IPS DF 6.9 (cell line): ENCODE measurements around the gene PPIL1.

Source experiments
- DNase-seq: peaks from one replicate; pipeline ENCODE4 v3.0.0-alpha.2; 2013; ENCODE audit warnings: low read depth, low spot score
- H3K27ac ChIP-seq: one replicate; pipeline ENCODE4 v1.5.1; 2013; ENCODE audit warnings: low read length, control low read depth
- H3K27me3 ChIP-seq: 2 replicates; pipeline ENCODE4 v1.6.1; 2013; ENCODE audit warnings: mild to moderate bottlenecking, low read length; ENCODE audit not compliant: control insufficient read depth, insufficient read depth
- H3K36me3 ChIP-seq: 2 replicates; pipeline ENCODE4 v1.6.1; 2013; ENCODE audit warnings: low read length; ENCODE audit not compliant: control insufficient read depth, insufficient read depth
- H3K4me1 ChIP-seq: 2 replicates; pipeline ENCODE4 v1.6.1; 2013; ENCODE audit warnings: low read length; ENCODE audit not compliant: control insufficient read depth, insufficient read depth
- H3K4me3 ChIP-seq: 2 replicates; pipeline ENCODE4 v1.5.1; 2013; ENCODE audit warnings: mild to moderate bottlenecking, low read length
- H3K9me3 ChIP-seq: 2 replicates; pipeline ENCODE4 v1.6.1; 2013; ENCODE audit warnings: low read length, inconsistent platforms; ENCODE audit not compliant: control insufficient read depth, insufficient read depth
- WGBS: extraction: QIAGEN DNeasy Blood & Tissue Kit; methylation state at CpG from one replicate; pipeline ENCODE4 v1.1.7; 2013; ENCODE audit warnings: mixed read lengths, missing lambda C conversion rate; ENCODE audit not compliant: insufficient read length, insufficient coverage; 5-methylcytosine and 5-hydroxymethylcytosine counted together

PPIL1 gene

GRCh38 chr6:36874443-36875249 is at the start of gene PPIL1:
TSS of gene PPIL1 (minus strand) at chr6:36874803. CDS start at chr6:36874772, 31 bp downstream.
- no peaks in the 10 kb centered on the region for H3K9me3 ChIP-seq
- no CpG with 5 or more reads among the region's 54 CpGs for WGBS
- no peaks in the 10 kb centered on the region for H3K36me3 ChIP-seq
- H3K27me3 ChIP-seq = no peaks in the 10 kb centered on the region
- H3K4me3 ChIP-seq = peak within 1 kb of the TSS; percentile 71; the same call in 1 of the 2 replicates
- no peak within 1 kb of the TSS for H3K27ac ChIP-seq
- peak; percentile 71 for DNase-seq
- H3K4me1 ChIP-seq = no peaks in the 10 kb centered on the region

- Histone ChIP-seq H3K4me3 (no peak overlapping the region), H3K27me3 (no peaks in the 10 kb centered on the region), H3K36me3 (peaks cover 2% of the 10 kb centered on the region; the same call in 1 of the 2 replicates), H3K27ac (no peak overlapping the region), H3K9me3 (peaks cover 1% of the 10 kb centered on the region; the same call in 1 of the 2 replicates), H3K4me1 (peaks cover 1% of the 10 kb centered on the region; the same call in 1 of the 2 replicates)
- no CpG with 5 or more reads among the region's 4 CpGs for WGBS
- no peak for DNase-seq
Observed at GRCh38 chr6:36924131-36924530, 49.5 kb upstream of the PPIL1 start.

GRCh38 chr6:36920546-36920945 is 45.9 kb upstream of the PPIL1 start:
- peaks cover 1% of the 10 kb centered on the region; the same call in 1 of the 2 replicates for H3K9me3 ChIP-seq
- no peak for DNase-seq
- H3K27ac ChIP-seq = no peak overlapping the region
- no CpG with 5 or more reads among the region's 5 CpGs for WGBS
- H3K27me3 ChIP-seq = no peaks in the 10 kb centered on the region
- no peak overlapping the region for H3K4me3 ChIP-seq
- peaks cover 2% of the 10 kb centered on the region; the same call in 1 of the 2 replicates for H3K36me3 ChIP-seq
- H3K4me1 ChIP-seq = no peaks in the 10 kb centered on the region

GRCh38 chr6:36920049-36920448 is 45.4 kb upstream of the PPIL1 start:
- DNase-seq = no peak
- WGBS = no CpG with 5 or more reads among the region's 4 CpGs
- Histone ChIP-seq H3K36me3 (peaks cover 2% of the 10 kb centered on the region; the same call in 1 of the 2 replicates), H3K4me3 (no peak overlapping the region), H3K27ac (no peak overlapping the region), H3K9me3 (peaks cover 1% of the 10 kb centered on the region; the same call in 1 of the 2 replicates), H3K4me1 (no peaks in the 10 kb centered on the region), H3K27me3 (no peaks in the 10 kb centered on the region)

GRCh38 chr6:36917541-36918193 is 43.1 kb upstream of the PPIL1 start:
- H3K36me3 ChIP-seq = no peaks in the 10 kb centered on the region
- H3K4me3 ChIP-seq = no peak overlapping the region
- no peak overlapping the region for H3K27ac ChIP-seq
- DNase-seq = no peak
- no peaks in the 10 kb centered on the region for H3K27me3 ChIP-seq
- WGBS = no CpG with 5 or more reads among the region's 10 CpGs
- H3K9me3 ChIP-seq = no peaks in the 10 kb centered on the region
- no peaks in the 10 kb centered on the region for H3K4me1 ChIP-seq

- no peaks in the 10 kb centered on the region for H3K9me3 ChIP-seq
- no peak for DNase-seq
- no peaks in the 10 kb centered on the region for H3K27me3 ChIP-seq
- H3K4me1 ChIP-seq = no peaks in the 10 kb centered on the region
- WGBS = no CpG with 5 or more reads among the region's 2 CpGs
- no peak overlapping the region for H3K27ac ChIP-seq
- no peaks in the 10 kb centered on the region for H3K36me3 ChIP-seq
- H3K4me3 ChIP-seq = no peak overlapping the region
Observed at GRCh38 chr6:36916126-36916525, 41.5 kb upstream of the PPIL1 start.

- no peak for DNase-seq
- Histone ChIP-seq H3K4me1 (no peaks in the 10 kb centered on the region), H3K27ac (no peak overlapping the region), H3K36me3 (no peaks in the 10 kb centered on the region), H3K27me3 (no peaks in the 10 kb centered on the region), H3K4me3 (no peak overlapping the region), H3K9me3 (no peaks in the 10 kb centered on the region)
- WGBS = no CpG with 5 or more reads among the region's 4 CpGs
Observed at GRCh38 chr6:36915599-36915998, 41.0 kb upstream of the PPIL1 start.

GRCh38 chr6:36914227-36914794 is 39.7 kb upstream of the PPIL1 start:
- no peak overlapping the region for H3K27ac ChIP-seq
- no peaks in the 10 kb centered on the region for H3K36me3 ChIP-seq
- H3K9me3 ChIP-seq = no peaks in the 10 kb centered on the region
- no peaks in the 10 kb centered on the region for H3K27me3 ChIP-seq
- H3K4me3 ChIP-seq = no peak overlapping the region
- H3K4me1 ChIP-seq = no peaks in the 10 kb centered on the region
- peak; percentile 27 for DNase-seq
- WGBS = no CpG with 5 or more reads among the region's 10 CpGs

- no peak for DNase-seq
- Histone ChIP-seq H3K9me3 (no peaks in the 10 kb centered on the region), H3K4me3 (no peak overlapping the region), H3K27me3 (no peaks in the 10 kb centered on the region), H3K27ac (no peak overlapping the region), H3K36me3 (no peaks in the 10 kb centered on the region), H3K4me1 (no peaks in the 10 kb centered on the region)
- no CpG with 5 or more reads among the region's 4 CpGs for WGBS
Observed at GRCh38 chr6:36913082-36913481, 38.5 kb upstream of the PPIL1 start.

GRCh38 chr6:36912586-36912985 is 38.0 kb upstream of the PPIL1 start:
- no peaks in the 10 kb centered on the region for H3K27me3 ChIP-seq
- DNase-seq = no peak

More at GRCh38 chr6:36912586-36912985, 38.0 kb upstream of the PPIL1 start:
- Histone ChIP-seq H3K4me3 (no peak overlapping the region), H3K27ac (no peak overlapping the region), H3K36me3 (no peaks in the 10 kb centered on the region), H3K9me3 (no peaks in the 10 kb centered on the region), H3K4me1 (no peaks in the 10 kb centered on the region)
- no CpG with 5 or more reads among the region's 8 CpGs for WGBS
